ENCODE results near the gene EPB41L4A. TPM values are rescaled to one million over a fixed set of nuclear protein-coding genes. Genes with fewer than 3 reads are reported as not detected.

EPB41L4A gene
- total RNA-seq, 1 experiment from 2014 or later, result 5.2 TPM

GRCh38 chr5:112294126-112294525 is 125.0 kb downstream of the EPB41L4A start:
- DNase-seq (ENCODE audit: low spot score), result no peak
- H3K27me3 Mint-ChIP-seq (ENCODE audit: low read depth), result no peaks in the 10 kb centered on the region
- peaks cover 17% of the 10 kb centered on the region for H3K9me3 Mint-ChIP-seq
- no peak for ATAC-seq
- H3K27ac Mint-ChIP-seq, result no peak overlapping the region
- no peak overlapping the region for H3K4me3 Mint-ChIP-seq
- ChIA-PET CTCF (interaction anchor here (1.1 to 1.6 kb wide), 5 partner anchors 14 to 198 kb away, joined by 3 to 18 read pairs (median 4); partner anchors contain the start of gene EPB41L4A), POLR2A (no interaction called here)
- TF ChIP-seq FOXJ3 (CRISPR knock-in tag; IDR thresholded peaks at IDR 0.05; ENCODE audit: borderline replicate concordance), result no peak
- TF ChIP-seq, protein P1, sequence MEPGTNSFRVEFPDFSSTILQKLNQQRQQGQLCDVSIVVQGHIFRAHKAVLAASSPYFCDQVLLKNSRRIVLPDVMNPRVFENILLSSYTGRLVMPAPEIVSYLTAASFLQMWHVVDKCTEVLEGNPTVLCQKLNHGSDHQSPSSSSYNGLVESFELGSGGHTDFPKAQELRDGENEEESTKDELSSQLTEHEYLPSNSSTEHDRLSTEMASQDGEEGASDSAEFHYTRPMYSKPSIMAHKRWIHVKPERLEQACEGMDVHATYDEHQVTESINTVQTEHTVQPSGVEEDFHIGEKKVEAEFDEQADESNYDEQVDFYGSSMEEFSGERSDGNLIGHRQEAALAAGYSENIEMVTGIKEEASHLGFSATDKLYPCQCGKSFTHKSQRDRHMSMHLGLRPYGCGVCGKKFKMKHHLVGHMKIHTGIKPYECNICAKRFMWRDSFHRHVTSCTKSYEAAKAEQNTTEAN (CRISPR knock-in tag; IDR thresholded peaks at IDR 0.05), result no peak
- TF ChIP-seq, protein P2, sequence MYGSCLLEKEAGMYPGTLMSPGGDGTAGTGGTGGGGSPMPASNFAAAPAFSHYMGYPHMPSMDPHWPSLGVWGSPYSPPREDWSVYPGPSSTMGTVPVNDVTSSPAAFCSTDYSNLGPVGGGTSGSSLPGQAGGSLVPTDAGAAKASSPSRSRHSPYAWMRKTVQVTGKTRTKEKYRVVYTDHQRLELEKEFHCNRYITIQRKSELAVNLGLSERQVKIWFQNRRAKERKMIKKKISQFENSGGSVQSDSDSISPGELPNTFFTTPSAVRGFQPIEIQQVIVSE (CRISPR knock-in tag; IDR thresholded peaks at IDR 0.05; ENCODE audit: borderline replicate concordance), result no peak
- no peak for TF ChIP-seq TEAD1 (CRISPR knock-in tag; IDR thresholded peaks at IDR 0.05)
- TF ChIP-seq OVOL2 (CRISPR knock-in tag; IDR thresholded peaks at IDR 0.05; ENCODE audit: borderline replicate concordance), result no peak
- no peak for TF ChIP-seq KAT7 (CRISPR knock-in tag; IDR thresholded peaks at IDR 0.05; ENCODE audit: borderline replicate concordance)
- no peak for TF ChIP-seq ZNF232 (CRISPR knock-in tag; IDR thresholded peaks at IDR 0.05)
- TF ChIP-seq, protein P3, sequence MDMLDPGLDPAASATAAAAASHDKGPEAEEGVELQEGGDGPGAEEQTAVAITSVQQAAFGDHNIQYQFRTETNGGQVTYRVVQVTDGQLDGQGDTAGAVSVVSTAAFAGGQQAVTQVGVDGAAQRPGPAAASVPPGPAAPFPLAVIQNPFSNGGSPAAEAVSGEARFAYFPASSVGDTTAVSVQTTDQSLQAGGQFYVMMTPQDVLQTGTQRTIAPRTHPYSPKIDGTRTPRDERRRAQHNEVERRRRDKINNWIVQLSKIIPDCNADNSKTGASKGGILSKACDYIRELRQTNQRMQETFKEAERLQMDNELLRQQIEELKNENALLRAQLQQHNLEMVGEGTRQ (CRISPR knock-in tag; IDR thresholded peaks at IDR 0.05), result no peak
- TF ChIP-seq HMGXB4 (CRISPR knock-in tag; IDR thresholded peaks at IDR 0.05), result no peak
- TF ChIP-seq ESRRA (CRISPR knock-in tag; IDR thresholded peaks at IDR 0.05; ENCODE audit: borderline replicate concordance), result no peak
- TF ChIP-seq, protein P4, sequence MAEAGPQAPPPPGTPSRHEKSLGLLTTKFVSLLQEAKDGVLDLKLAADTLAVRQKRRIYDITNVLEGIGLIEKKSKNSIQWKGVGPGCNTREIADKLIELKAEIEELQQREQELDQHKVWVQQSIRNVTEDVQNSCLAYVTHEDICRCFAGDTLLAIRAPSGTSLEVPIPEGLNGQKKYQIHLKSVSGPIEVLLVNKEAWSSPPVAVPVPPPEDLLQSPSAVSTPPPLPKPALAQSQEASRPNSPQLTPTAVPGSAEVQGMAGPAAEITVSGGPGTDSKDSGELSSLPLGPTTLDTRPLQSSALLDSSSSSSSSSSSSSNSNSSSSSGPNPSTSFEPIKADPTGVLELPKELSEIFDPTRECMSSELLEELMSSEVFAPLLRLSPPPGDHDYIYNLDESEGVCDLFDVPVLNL (CRISPR knock-in tag; IDR thresholded peaks at IDR 0.05; ENCODE audit: borderline replicate concordance, low read depth), result no peak
- TF ChIP-seq ZNF671 (CRISPR knock-in tag; IDR thresholded peaks at IDR 0.05), result no peak
- TF ChIP-seq HMGA2 (CRISPR knock-in tag; IDR thresholded peaks at IDR 0.05), result no peak
- no peak for TF ChIP-seq MYBL2 (CRISPR knock-in tag; IDR thresholded peaks at IDR 0.05)
- TF ChIP-seq, protein P5, sequence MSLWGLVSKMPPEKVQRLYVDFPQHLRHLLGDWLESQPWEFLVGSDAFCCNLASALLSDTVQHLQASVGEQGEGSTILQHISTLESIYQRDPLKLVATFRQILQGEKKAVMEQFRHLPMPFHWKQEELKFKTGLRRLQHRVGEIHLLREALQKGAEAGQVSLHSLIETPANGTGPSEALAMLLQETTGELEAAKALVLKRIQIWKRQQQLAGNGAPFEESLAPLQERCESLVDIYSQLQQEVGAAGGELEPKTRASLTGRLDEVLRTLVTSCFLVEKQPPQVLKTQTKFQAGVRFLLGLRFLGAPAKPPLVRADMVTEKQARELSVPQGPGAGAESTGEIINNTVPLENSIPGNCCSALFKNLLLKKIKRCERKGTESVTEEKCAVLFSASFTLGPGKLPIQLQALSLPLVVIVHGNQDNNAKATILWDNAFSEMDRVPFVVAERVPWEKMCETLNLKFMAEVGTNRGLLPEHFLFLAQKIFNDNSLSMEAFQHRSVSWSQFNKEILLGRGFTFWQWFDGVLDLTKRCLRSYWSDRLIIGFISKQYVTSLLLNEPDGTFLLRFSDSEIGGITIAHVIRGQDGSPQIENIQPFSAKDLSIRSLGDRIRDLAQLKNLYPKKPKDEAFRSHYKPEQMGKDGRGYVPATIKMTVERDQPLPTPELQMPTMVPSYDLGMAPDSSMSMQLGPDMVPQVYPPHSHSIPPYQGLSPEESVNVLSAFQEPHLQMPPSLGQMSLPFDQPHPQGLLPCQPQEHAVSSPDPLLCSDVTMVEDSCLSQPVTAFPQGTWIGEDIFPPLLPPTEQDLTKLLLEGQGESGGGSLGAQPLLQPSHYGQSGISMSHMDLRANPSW (CRISPR knock-in tag; conservative IDR thresholded peaks at IDR 0.05; ENCODE audit: low read depth), result no peak
- no peak for TF ChIP-seq PRDM15 (CRISPR knock-in tag; IDR thresholded peaks at IDR 0.05)
- TF ChIP-seq IRF1 (CRISPR knock-in tag; IDR thresholded peaks at IDR 0.05), result no peak
- peaks cover 11% of the 10 kb centered on the region for H3K36me3 Mint-ChIP-seq
- H3K4me1 Mint-ChIP-seq, result no peaks in the 10 kb centered on the region
